Rectal smooth muscle tissue (tissue), 1 donor: Measurements from ENCODE around the gene QSER1.
"Not testable (repeated sequence)": the region's sequence is repeated elsewhere in the genome, so short reads cannot be mapped to it uniquely, and the experiment has no call there.

Experiments
- H3K27ac ChIP-seq: one replicate; pipeline ENCODE4 v1.7.0; 2013; ENCODE audit warnings: low read depth, low read length, inconsistent platforms
- H3K27me3 ChIP-seq: one replicate; pipeline ENCODE4 v1.7.0; 2013; ENCODE audit warnings: low read length; ENCODE audit not compliant: control insufficient read depth, insufficient read depth
- H3K36me3 ChIP-seq: one replicate; pipeline ENCODE4 v1.7.0; 2013; ENCODE audit warnings: low read length; ENCODE audit not compliant: control insufficient read depth, insufficient read depth
- H3K4me1 ChIP-seq: one replicate; pipeline ENCODE4 v1.7.0; 2013; ENCODE audit warnings: low read length; ENCODE audit not compliant: control insufficient read depth, insufficient read depth
- H3K4me3 ChIP-seq: one replicate; pipeline ENCODE4 v1.7.0; 2013; ENCODE audit warnings: low read length
- H3K9ac ChIP-seq: one replicate; pipeline ENCODE4 v1.7.0; 2013; ENCODE audit warnings: low read length

QSER1 gene

DNA sequence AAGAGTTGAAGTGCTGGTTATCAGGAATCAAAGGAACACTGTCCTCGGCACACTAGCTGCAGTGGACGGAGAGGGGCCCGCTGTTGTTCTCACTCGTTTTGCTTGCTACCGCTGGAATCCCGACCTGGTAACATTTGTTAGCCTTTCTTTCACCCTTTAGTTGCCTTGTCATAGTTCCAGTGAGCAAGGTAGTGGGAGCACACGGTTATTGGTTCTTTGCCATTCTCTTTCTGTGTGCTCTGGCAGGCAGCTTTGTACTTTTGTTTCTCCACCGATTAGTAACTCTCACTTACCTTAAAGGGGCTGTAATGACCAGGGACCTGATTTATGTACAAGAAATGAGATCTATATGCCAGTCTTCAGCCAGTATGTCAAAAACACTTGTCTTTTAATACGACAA lies 124.9 kb downstream of the QSER1 start:
- Histone ChIP-seq H3K4me3 (no peak overlapping the region), H3K36me3 (no peaks in the 10 kb centered on the region), H3K9ac (no peak overlapping the region), H3K27ac (no peak overlapping the region), H3K27me3 (no peaks in the 10 kb centered on the region), H3K4me1 (no peaks in the 10 kb centered on the region)

GRCh38 chr11:33017965-33018364 lies 125.4 kb downstream of the QSER1 start:
- Histone ChIP-seq H3K4me3 (no peak overlapping the region), H3K9ac (no peak overlapping the region), H3K27ac (no peak overlapping the region)

DNA sequence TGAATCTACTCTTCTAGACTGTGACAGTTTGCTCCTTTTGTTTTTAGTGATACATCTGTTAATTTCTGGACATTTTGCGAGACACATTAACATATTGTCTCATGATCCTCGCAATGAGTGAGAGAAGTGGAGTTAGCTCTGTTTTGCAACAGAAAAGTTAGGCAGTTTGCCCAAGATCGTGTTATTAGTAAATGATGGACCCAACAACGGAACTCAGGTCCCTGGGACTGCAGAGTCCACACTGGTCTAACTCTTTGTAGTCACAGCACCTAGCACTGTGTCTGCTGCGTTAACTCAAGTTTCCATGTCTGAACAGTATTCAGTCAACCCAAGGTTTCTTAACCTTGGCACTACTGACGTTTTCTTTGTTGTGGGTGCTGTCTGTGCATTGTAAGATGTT lies 126.2 kb downstream of the QSER1 start:
- Histone ChIP-seq H3K27ac (no peak overlapping the region), H3K9ac (no peak overlapping the region), H3K27me3 (no peaks in the 10 kb centered on the region), H3K4me1 (no peaks in the 10 kb centered on the region), H3K36me3 (no peaks in the 10 kb centered on the region), H3K4me3 (no peak overlapping the region)

More at GRCh38 chr11:33017965-33018364, 125.4 kb downstream of the QSER1 start:
- H3K27me3 ChIP-seq, result no peaks in the 10 kb centered on the region
- H3K36me3 ChIP-seq, result no peaks in the 10 kb centered on the region
- no peaks in the 10 kb centered on the region for H3K4me1 ChIP-seq

DNA sequence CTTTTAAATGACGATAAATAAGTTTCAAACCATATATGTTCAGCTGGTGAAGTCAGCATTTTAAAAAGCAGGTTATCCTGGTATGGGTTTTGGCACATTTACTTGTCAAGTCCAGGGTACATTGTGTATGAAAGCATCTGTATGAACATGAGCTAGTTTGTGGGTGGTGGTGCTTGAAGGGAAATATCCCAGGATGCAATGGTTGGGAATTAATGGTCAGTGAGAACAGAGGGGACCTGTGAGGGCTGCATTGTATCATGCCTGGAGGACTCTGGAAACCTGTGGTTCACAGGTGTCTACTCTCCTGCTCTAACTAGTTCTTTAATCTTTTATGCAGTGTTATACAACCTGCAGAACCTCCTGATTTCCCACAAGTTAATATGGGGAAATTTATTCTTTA lies 128.9 kb downstream of the QSER1 start:
- Histone ChIP-seq H3K36me3 (no peaks in the 10 kb centered on the region), H3K4me3 (no peak overlapping the region), H3K27ac (no peak overlapping the region), H3K9ac (no peak overlapping the region), H3K27me3 (no peaks in the 10 kb centered on the region), H3K4me1 (no peaks in the 10 kb centered on the region)

DNA sequence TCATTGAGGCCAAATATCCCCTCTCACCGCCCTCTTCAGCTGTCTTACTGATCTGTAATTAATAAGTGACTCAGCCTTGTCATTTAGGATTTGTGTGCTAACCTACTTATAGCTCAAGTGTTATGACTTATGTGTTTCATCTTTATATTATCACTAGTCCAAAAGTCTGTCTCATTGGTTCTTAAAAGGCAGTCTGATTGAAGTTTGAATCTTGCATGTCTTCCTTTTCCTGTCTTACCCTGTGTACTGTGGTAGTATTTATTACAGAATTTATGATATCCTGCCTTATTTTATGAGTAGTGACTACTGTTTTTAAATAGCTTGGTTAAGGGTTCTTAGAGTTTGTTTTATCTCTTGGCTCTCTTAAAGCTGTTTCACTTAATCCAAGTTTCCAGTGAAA lies 129.3 kb downstream of the QSER1 start:
- Histone ChIP-seq H3K36me3 (no peaks in the 10 kb centered on the region), H3K27ac (no peak overlapping the region), H3K4me1 (no peaks in the 10 kb centered on the region), H3K4me3 (no peak overlapping the region), H3K27me3 (no peaks in the 10 kb centered on the region), H3K9ac (no peak overlapping the region)

DNA sequence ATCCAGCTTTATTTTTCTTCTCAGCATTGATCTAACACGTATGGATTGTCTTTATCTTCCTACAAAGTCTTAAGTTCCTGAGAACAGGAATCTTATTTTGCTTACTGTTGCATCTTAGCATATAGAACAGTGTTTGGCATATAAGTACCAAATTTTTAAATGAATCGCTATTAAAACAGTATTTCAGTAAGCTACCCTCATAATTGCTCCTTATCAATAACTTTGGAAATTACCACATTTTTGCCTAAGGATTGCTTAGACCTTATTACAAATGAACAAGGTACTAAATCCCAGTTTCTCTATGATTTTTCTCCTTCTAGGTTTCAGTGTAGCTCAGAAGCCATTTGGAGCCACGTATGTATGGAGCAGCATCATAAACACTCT lies 132.7 kb downstream of the QSER1 start:
- Histone ChIP-seq H3K27me3 (no peaks in the 10 kb centered on the region), H3K36me3 (no peaks in the 10 kb centered on the region), H3K4me1 (no peaks in the 10 kb centered on the region), H3K4me3 (no peak overlapping the region), H3K9ac (no peak overlapping the region), H3K27ac (no peak overlapping the region)

- Histone ChIP-seq H3K4me3 (no peak overlapping the region), H3K9ac (no peak overlapping the region), H3K27me3 (no peaks in the 10 kb centered on the region), H3K36me3 (no peaks in the 10 kb centered on the region), H3K4me1 (no peaks in the 10 kb centered on the region), H3K27ac (no peak overlapping the region)
Observed at GRCh38 chr11:33027233-33027632, 134.6 kb downstream of the QSER1 start.

GRCh38 chr11:33027846-33028536 lies 135.4 kb downstream of the QSER1 start:
- no peaks in the 10 kb centered on the region for H3K27me3 ChIP-seq
- H3K9ac ChIP-seq, result no peak overlapping the region
- no peaks in the 10 kb centered on the region for H3K36me3 ChIP-seq
- no peak overlapping the region for H3K4me3 ChIP-seq
- no peaks in the 10 kb centered on the region for H3K4me1 ChIP-seq
- no peak overlapping the region for H3K27ac ChIP-seq

DNA sequence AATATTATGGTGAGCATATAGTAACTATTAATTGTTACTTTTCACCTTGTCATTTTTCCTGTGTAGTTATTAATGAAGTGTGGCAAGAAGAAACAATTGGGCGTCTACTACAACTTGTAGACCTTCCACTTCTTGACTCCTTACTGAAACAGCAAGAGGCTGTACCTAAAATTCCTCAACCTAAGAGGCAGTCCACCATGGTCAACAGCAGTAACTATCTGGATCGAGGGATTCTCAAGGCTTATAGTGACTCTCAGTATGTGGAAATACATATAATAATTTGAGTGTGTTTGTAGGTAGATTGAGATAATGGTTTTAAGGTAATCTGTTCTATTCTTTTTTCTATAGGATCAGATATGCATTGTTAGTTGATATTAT lies 135.9 kb downstream of the QSER1 start:
- Histone ChIP-seq H3K4me3 (no peak overlapping the region), H3K9ac (no peak overlapping the region), H3K4me1 (no peaks in the 10 kb centered on the region), H3K27me3 (no peaks in the 10 kb centered on the region), H3K27ac (no peak overlapping the region), H3K36me3 (no peaks in the 10 kb centered on the region)

GRCh38 chr11:33029218-33029617 lies 136.6 kb downstream of the QSER1 start:
- not testable (repeated sequence) for H3K27ac ChIP-seq, H3K36me3 ChIP-seq, H3K4me3 ChIP-seq, H3K9ac ChIP-seq, H3K27me3 ChIP-seq, H3K4me1 ChIP-seq
